GM18858 (cell line): ENCODE measurements around the gene SHCBP1L.
A peak's percentile ranks its signal among the peaks of the same experiment; 100 is the strongest.
"Not testable (repeated sequence)": the region's sequence is repeated elsewhere in the genome, so short reads cannot be mapped to it uniquely, and the experiment has no call there.

Experiments
- ATAC-seq: cut with Tn5 transposase; IDR thresholded peaks from one replicate; pipeline ENCODE4 v1.9.1; 2021; ENCODE audit not compliant: unreplicated experiment

The SHCBP1L gene

DNA sequence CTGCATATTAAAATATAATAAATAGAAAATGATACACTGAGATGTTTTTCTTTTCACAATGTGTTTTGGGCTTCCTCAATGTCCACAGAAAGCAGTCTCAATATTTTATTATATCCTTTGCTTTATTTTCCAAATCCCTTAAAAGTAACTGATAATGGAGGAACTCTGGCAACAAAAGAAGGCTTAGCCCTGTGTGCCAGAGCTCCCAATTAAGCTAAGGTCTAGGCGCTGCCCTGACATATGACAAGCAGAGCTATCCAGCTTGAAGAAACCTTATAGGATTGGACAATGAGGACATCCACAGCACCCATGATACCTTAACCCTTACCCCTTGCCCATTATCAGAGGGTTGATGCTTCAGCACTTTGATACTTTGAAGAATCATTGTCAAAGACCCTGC, 12.9 kb upstream of the SHCBP1L start:
- no peak for ATAC-seq

DNA sequence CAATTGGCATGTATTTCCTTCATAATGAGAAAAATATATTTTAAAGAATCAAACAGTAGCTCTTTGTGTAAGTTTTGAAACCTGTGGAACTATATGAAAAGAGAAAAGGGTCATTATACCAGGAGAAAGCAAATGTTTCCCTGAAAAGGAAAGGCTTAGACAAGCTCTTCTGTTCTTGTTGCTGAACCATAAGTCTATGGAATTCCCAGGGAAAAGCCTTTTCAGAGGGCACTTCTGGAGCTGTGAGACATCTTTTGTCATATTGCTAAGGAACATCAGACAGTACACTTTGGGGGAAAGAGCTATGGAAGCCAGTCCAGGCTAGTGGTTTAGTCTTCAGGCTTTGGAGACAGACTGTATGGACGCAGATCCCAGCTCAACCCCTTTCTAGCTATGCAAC, 12.1 kb upstream of the SHCBP1L start:
- no peak for ATAC-seq

GRCh38 chr1:182962554-182963115, 9.7 kb upstream of the SHCBP1L start:
- ATAC-seq = peak; percentile 69

DNA sequence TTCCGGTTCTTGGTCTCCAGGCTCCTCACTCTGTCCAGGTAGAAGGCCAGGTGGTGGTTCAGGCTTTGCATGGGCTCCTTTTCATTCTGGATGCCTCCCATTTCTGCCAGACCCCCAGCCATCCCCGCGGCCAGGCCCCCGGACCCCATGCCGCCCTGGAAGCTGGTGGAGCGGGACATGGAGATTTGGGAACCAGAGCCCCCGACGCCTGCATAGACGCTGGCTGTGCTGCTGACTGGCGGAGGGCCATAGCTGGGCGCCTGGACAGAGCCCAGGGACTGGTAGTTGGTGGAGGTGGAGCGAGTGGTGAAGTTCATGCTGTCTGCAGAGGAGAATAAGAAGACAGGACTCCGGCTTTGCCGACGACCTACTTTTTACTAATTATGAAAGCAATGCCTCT, 7.1 kb upstream of the SHCBP1L start:
- ATAC-seq = no peak

DNA sequence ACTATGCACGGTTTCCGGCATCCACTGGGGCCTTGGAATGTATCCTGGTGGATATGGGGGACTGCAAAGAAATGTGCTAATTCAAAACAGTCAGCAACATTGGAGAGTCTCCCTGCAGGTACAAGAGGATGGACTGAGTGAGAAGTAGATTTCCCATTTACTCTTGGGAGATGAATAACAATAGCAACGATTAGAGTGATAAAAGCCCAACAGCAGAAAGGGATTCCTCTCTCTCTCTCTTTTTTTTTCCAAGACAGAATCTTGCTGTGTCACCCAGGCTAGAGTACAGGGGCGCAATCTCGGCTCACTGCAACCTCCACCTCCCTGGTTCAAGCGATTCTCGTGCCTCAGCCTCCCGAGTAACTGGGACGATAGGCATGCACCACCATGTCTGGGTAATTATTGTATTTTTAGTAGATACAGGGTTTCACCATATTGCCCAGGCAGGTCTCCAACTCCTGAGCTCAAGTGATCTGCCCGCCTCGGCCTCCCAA, 5.0 kb upstream of the SHCBP1L start:
- no peak for ATAC-seq

- no peak for ATAC-seq
Observed at GRCh38 chr1:182956708-182957365, 3.9 kb upstream of the SHCBP1L start.

- ATAC-seq = no peak
Observed at GRCh38 chr1:182955596-182956588, 2.9 kb upstream of the SHCBP1L start.

DNA sequence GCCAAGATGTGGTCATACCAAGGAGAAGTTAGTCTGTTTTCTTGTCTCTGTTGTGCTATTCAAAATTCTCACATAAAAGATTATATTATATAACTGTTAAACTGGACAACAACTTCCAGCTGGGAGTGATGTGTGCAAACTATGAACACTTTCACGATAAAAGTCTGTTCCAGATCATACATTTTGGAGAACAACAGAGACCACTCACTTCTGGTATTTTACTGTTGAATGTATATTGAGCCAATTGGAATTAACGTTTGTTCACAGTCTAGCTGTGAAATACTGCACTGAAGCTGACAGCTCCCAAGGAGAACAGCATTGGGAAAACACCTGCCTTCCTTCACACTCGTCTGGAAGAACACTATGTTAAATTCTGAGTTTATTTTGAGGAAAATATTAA, 860 bp upstream of the SHCBP1L start:
- ATAC-seq = no peak

GRCh38 chr1:182943336-182943735, 9.6 kb downstream of the SHCBP1L start:
- not testable (repeated sequence) for ATAC-seq

GRCh38 chr1:182942145-182942544, 10.8 kb downstream of the SHCBP1L start:
- not testable (repeated sequence) for ATAC-seq

GRCh38 chr1:182939413-182939812, 13.6 kb downstream of the SHCBP1L start:
- no peak for ATAC-seq

GRCh38 chr1:182935716-182936115, 17.2 kb downstream of the SHCBP1L start:
- ATAC-seq = no peak

- ATAC-seq = no peak
Observed at GRCh38 chr1:182930985-182931384, 22.0 kb downstream of the SHCBP1L start.

DNA sequence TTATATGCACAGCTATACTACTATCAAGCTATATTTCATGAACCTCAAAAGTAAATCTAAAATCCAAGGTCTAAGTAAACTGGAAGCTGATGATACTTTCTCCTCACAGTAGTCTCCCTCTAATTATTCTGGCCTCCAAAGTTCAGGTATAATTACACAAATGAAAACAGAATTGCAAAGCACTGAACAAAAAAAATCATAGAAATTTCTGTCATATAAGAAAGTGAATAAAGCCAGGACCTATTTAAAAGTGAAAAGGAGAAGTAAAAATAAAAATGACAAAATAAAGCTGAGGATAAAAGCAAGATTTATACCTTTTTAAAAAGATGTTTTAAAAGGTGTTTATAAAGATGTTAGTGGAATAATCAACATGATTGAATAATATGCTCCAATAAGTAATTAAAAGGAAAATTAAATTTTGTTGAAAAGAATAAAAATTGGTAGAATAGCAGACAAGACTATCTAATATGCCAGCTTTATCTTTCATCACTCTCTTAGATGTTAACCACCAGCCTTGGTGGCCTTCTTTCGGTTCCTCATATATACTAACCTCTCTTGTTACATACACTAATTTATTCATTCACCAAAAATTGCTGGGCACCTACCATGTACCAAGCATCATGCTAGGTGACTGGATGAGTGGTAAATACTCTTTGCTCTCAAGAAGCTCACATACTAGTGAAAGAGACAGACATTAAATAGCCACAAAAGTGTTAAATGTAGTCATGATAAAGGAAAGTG, 25.1 kb downstream of the SHCBP1L start:
- ATAC-seq = peak; percentile 69

DNA sequence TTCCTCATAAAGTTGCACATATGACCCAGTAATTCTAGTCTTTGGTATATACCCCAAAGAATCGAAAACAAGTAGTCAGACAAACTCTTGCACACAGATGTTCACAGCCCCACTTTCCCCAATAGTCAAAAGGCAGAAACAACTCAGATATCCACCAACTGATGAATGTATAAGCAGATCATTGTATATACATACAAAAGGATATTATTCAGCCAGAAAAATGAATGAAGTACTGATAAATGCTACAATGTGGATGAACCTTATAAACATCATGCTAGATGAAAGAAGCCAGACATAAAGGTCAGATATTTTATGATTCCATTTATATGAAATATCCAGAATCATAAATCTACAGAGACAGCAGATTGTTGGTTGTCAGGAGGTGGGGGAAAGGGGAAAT, 27.3 kb downstream of the SHCBP1L start:
- ATAC-seq = no peak

DNA sequence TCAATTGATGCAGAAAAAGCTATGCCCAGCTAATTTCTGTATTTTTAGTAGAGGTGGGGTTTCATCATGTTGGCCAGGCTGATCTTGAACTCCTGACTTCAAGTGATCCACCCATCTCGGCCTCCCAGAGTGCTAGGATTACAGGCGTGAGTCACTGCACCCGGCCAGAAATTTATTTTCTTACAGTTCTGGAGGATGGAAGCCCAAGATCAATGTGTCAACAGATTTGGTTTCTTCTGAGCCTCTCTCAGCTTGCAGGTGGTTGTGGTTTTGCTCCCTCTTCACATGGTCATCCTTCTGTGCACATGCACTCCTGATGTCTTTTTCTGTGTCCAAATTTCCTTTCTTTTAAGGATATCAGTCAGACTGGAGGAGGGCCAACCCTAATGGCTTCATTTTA, 35.6 kb downstream of the SHCBP1L start:
- ATAC-seq = no peak

- no peak for ATAC-seq
Observed at GRCh38 chr1:182913401-182913800, 39.6 kb downstream of the SHCBP1L start.

DNA sequence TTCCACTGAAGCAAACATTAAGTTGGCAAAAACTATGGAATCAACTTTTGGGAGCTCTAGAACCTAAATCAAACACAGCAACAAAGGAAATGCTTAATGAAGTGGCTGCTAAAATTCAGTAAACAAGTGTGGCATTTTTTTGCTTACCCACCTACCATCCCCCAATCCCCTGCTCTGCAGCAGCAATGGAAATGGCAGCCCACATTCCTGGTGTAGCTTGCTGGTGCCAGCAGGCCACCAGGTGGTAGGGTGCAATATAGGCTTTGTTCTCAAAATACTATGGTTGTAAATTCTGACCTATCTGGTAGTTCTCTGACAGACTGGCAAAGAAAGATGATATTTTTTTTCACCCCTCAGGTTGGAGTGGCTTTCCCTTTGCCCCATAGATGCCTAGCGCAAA, 42.8 kb downstream of the SHCBP1L start:
- no peak for ATAC-seq

GRCh38 chr1:182909578-182909977, 43.4 kb downstream of the SHCBP1L start:
- ATAC-seq = no peak

GRCh38 chr1:182905321-182905720, 47.6 kb downstream of the SHCBP1L start:
- no peak for ATAC-seq

DNA sequence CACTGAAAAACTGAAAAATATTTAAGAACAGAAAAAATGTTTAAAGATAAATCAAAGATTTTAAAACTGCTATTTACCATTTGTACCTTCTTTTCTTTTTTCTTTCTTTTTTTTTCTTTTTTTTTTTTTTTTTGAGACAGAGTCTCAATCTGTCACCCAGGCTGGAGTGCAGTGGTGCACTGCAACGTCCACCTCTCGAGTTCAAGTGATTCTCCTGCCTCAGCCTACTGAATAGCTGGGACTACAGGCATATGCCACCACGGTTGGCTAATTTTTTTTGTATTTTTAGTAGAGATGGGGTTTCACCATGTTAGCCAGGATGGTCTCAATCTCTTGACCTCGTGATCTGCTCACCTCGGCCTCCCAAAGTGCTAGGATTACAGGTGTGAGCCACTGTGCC, 51.0 kb downstream of the SHCBP1L start:
- not testable (repeated sequence) for ATAC-seq
